Measurements from ENCODE around the gene APBA3.

GRCh38 chr19:3723883-3724282, 37.6 kb downstream of the APBA3 start:
- no peak for TF ChIP-seq CTCF (IDR thresholded peaks at IDR 0.05)
- no peak for TF ChIP-seq POLR2A (IDR thresholded peaks at IDR 0.05)

All from heart left ventricle (tissue), 13 donors.